Peyer's patch (tissue), 4 donors: ENCODE measurements around the gene CD27. TPM values are rescaled to one million over a fixed set of nuclear protein-coding genes. Genes with fewer than 3 reads are reported as not detected.
"Not testable (repeated sequence)": the region's sequence is repeated elsewhere in the genome, so short reads cannot be mapped to it uniquely, and the experiment has no call there.

Source experiments
- DNase-seq, 3 donors: peaks; one replicate each; pipeline ENCODE4 v3.0.0-alpha.2; 2017 to 2019
- H3K27ac ChIP-seq, 4 donors: fragments of 200-600 bp; sonication (generic); one replicate each; pipeline ENCODE4 v1.5.1; 2016 to 2019
- H3K27me3 ChIP-seq, 2 donors: fragments of 200-600 bp; sonication (generic); one replicate each; pipeline ENCODE4 v1.5.1; 2019
- H3K36me3 ChIP-seq, 3 donors: fragments of 200-600 bp; sonication (generic); one replicate each; pipeline ENCODE4 v1.5.1; 2016 to 2019
- H3K4me1 ChIP-seq, 4 donors: fragments of 200-600 bp; sonication (generic); one replicate each; pipeline ENCODE4 v1.5.1; 2016 to 2019
- H3K4me3 ChIP-seq, 4 donors: fragments of 200-600 bp; sonication (generic); 1 replicate in 3 of 4; 2 replicates in 1 of 4; pipeline ENCODE4 v1.5.1; 2016 to 2019; ENCODE audit warnings: mild to moderate bottlenecking in 1 of 4
- H3K9me3 ChIP-seq, 4 donors: fragments of 200-600 bp; sonication (generic); one replicate each; pipeline ENCODE4 v1.5.1; 2016 to 2019; ENCODE audit warnings: mild to moderate bottlenecking in 1 of 4
- POLR2A ChIP-seq, 2 donors: fragments of 450-650 bp; IDR thresholded peaks; one replicate each; pipeline ENCODE4 v1.5.1; 2017; ENCODE audit warnings: antibody characterized with exemption in 2 of 2, mild to moderate bottlenecking in 2 of 2, moderate library complexity in 2 of 2
- total RNA-seq, 4 donors: library from RNA; depleted of rRNA; stranded (reverse); fragments of >200 nt; gene quantifications; one replicate each; pipeline ENCODE4 v1.1.0, GENCODE V29; 2016
- TF ChIP-seq, protein P1 (sequence below), 6 experiments: fragments of 450-650 bp in 4 of 6; fragments of 200-600 bp in 2 of 6; sonication (generic) in 1 of 6; IDR thresholded peaks; one replicate each; pipeline ENCODE4 v1.5.1; 2017 to 2019; ENCODE audit warnings: antibody characterized with exemption in 6 of 6, mild to moderate bottlenecking in 3 of 6, moderate library complexity in 1 of 6

CD27 gene
- total RNA-seq, 4 donors from 2014 or later = 1.0 to 20.6 (median 2.3) TPM

DNA sequence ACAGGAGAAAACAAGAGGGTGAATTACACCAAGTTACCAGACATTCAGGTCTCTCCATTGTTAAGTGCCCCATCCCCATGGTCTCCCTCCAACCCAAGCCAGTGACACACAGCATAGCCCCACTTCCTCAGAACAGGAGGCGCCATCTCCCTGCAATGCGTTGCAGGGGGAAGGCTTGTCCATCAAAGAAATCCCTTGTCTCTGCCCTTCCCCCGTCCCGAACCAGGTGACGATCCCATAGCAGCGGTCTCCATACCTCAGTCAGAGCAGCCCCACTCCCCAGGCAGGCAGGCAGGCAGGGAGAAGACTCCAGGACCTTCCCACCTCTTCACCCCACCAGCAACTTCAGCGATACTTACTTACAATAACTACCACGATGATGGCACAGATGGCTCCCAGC, 19.8 kb downstream of the CD27 start:
- Histone ChIP-seq H3K4me3 (no peak overlapping the region), H3K27me3 (no peaks in the 10 kb centered on the region), H3K4me1 (peaks cover 0 to 51% (median 41%) of the 10 kb centered on the region in 4 donors), H3K27ac (peak overlapping the region in 1 of 4 donors; percentile 83), H3K9me3 (no peaks in the 10 kb centered on the region), H3K36me3 (peaks cover 0 to 56% (median 0%) of the 10 kb centered on the region in 3 donors)
- peak in 1 of 3 donors; percentile 17 for DNase-seq
- TF ChIP-seq POLR2A (IDR thresholded peaks at IDR 0.05) = no peak
- TF ChIP-seq, protein P1, sequence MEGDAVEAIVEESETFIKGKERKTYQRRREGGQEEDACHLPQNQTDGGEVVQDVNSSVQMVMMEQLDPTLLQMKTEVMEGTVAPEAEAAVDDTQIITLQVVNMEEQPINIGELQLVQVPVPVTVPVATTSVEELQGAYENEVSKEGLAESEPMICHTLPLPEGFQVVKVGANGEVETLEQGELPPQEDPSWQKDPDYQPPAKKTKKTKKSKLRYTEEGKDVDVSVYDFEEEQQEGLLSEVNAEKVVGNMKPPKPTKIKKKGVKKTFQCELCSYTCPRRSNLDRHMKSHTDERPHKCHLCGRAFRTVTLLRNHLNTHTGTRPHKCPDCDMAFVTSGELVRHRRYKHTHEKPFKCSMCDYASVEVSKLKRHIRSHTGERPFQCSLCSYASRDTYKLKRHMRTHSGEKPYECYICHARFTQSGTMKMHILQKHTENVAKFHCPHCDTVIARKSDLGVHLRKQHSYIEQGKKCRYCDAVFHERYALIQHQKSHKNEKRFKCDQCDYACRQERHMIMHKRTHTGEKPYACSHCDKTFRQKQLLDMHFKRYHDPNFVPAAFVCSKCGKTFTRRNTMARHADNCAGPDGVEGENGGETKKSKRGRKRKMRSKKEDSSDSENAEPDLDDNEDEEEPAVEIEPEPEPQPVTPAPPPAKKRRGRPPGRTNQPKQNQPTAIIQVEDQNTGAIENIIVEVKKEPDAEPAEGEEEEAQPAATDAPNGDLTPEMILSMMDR (IDR thresholded peaks at IDR 0.05) = no peak

DNA sequence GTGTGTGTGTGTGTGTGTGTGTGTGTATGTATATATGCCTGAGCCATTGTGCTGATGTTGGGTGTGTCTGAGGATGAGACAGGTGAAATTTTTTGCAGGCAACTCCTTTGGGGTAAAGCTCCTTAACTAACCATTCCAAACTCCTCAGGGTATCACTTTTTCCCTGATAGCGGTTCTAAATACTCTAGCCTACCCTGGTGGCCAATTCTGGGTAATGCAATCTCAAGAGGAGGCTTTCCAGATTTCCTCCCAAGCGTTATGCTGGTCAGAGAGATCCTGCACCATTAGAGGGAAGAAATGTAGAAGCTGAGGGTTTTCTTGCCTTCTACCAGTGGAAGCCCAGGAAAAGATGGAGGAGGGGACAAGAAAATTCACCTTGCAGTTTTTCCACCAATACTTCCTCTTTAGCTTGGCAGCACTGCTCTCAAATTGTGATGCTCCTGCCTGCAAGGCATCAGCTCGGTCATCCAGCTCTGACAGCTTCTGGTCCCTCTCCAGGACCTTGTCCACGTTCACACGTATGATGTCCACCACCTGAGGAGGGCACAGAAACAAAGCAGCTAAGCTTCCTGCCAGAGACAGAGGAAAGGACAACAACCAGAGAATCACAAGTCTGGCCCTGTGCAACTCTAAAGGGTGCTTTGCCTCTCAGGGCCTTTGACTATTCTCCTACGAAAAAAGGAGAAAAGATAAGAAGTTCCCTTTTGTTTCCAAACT, 20.9 kb downstream of the CD27 start:
- Histone ChIP-seq H3K27me3 (no peaks in the 10 kb centered on the region), H3K4me3 (no peak overlapping the region), H3K27ac (peak overlapping the region in 1 of 4 donors; percentile 35), H3K9me3 (no peaks in the 10 kb centered on the region), H3K36me3 (peaks cover 0 to 46% (median 0%) of the 10 kb centered on the region in 3 donors), H3K4me1 (peaks cover 0 to 46% (median 37%) of the 10 kb centered on the region in 4 donors)
- peak in 2 of 3 donors; percentile 62 to 81 for DNase-seq
- TF ChIP-seq, protein P1 (IDR thresholded peaks at IDR 0.05) = peak; percentile 57 to 96 (median 94)
- no peak for TF ChIP-seq POLR2A (IDR thresholded peaks at IDR 0.05)

DNA sequence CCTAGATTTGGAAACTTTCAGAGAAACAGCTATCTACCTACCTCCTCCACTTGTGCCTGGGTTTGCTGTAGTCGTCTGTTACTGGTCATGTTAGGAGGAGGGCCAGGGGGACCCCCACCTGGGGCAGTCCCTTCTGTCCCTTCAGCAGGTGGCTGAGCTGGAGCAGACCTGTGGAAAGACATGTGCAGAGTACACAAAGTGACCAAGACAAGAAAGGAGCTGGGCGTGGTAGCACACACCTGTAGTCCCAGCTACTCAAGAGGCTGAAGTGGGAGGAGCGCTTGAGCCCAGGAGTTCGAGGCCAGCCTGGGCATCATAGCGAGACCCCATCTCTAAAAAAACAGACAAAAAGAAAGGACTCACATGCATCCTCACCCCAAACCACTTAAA, 21.4 kb downstream of the CD27 start:
- no peak overlapping the region for H3K4me3 ChIP-seq
- peak in 1 of 3 donors; percentile 13 for DNase-seq
- H3K27me3 ChIP-seq = no peaks in the 10 kb centered on the region
- TF ChIP-seq POLR2A (IDR thresholded peaks at IDR 0.05) = no peak
- TF ChIP-seq, protein P1 (IDR thresholded peaks at IDR 0.05) = no peak
- H3K9me3 ChIP-seq = no peaks in the 10 kb centered on the region
- no peak overlapping the region for H3K27ac ChIP-seq
- H3K36me3 ChIP-seq = peaks cover 0 to 41% (median 0%) of the 10 kb centered on the region in 3 donors
- H3K4me1 ChIP-seq = peaks cover 0 to 47% (median 33%) of the 10 kb centered on the region in 4 donors

DNA sequence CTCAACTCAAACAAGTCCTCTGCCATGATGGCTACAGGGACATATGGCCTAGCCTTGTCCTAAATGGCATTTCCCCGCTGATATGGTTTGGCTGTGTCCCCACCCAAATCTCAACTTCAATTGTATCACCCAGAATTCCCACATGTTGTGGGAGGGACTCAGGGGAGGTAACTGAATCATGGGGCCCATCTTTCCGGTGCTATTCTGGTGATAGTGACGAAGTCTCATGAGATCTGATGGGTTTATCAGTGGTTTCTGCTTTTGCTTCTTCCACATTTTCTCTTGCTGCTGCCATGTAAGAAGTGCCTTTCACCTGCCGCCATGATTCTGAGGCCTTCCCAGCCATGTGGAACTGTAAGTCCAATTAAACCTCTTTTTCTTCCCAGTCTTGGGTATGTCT, 22.0 kb downstream of the CD27 start:
- peaks cover 0 to 51% (median 31%) of the 10 kb centered on the region in 4 donors for H3K4me1 ChIP-seq
- not testable (repeated sequence) for H3K27me3 ChIP-seq, H3K9me3 ChIP-seq, H3K4me3 ChIP-seq, DNase-seq
- H3K36me3 ChIP-seq = peaks cover 0 to 35% (median 0%) of the 10 kb centered on the region in 3 donors
- H3K27ac ChIP-seq = peak overlapping the region in 1 of 4 donors; percentile 33

DNA sequence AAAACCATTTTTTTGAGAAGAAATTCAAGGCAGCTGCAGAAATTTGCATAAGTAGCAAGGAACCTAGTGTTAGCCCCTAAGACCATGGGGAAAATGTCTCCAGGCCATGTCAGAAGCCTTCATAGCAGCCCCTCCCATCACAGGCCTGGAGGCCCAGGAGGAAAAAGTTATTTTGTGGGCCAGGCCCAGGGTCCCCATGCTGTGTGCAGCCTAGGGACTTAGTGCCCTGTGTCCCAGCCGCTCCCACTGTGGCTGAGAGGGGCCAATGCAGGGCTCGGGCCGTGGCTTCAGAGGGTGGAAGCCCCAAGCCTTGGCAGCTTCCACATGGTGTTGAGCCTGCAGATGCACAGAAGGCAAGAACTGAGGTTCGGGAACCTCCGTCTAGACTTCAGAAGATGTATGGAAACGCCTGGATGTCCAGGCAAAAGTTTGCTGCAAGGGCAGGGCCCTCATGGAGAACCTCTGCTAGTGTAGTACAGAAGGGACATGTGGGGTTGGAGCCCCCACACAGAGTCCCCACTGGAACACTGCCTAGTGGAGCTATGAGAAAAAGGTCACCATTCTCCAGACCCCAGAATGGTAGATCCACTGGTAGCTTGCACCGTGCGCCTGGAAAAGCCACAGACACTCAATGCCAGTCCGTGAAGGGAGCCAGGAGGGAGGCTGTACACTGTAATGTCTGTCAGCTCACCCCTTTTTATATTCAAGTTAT, 23.0 kb downstream of the CD27 start:
- H3K4me1 ChIP-seq = peaks cover 0 to 48% (median 22%) of the 10 kb centered on the region in 4 donors
- H3K27ac ChIP-seq = not testable (repeated sequence)

DNA sequence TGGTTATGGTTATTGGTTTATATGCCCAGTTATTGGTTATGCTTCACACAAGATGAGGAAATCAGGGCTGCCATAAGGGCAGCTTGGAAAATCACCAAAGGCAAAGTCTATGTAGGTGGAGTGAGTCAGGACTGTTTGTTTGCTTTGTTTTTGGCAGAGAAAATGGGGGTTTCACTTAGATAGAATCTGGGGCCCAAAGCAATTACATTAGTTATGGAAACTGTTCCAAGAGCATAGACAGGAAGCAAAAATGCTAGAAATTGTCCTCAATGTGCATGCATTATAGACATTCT, 23.5 kb downstream of the CD27 start:
- no peak for TF ChIP-seq POLR2A (IDR thresholded peaks at IDR 0.05)
- TF ChIP-seq, protein P1 (IDR thresholded peaks at IDR 0.05) = no peak
- no peaks in the 10 kb centered on the region for H3K27me3 ChIP-seq
- H3K4me3 ChIP-seq = no peak overlapping the region
- peak overlapping the region in 1 of 4 donors; percentile 92 for H3K27ac ChIP-seq
- H3K4me1 ChIP-seq = peaks cover 0 to 43% (median 18%) of the 10 kb centered on the region in 4 donors
- no peaks in the 10 kb centered on the region for H3K9me3 ChIP-seq
- DNase-seq = no peak
- peaks cover 0 to 20% (median 0%) of the 10 kb centered on the region in 3 donors for H3K36me3 ChIP-seq

More for the DNA sequence above, 23.0 kb downstream of the CD27 start:
- H3K4me3 ChIP-seq, DNase-seq, H3K9me3 ChIP-seq, H3K27me3 ChIP-seq: not testable (repeated sequence)
- peaks cover 0 to 25% (median 0%) of the 10 kb centered on the region in 3 donors for H3K36me3 ChIP-seq
